Measurements from ENCODE around the gene IFITM5.
A peak's percentile ranks its signal among the peaks of the same experiment; 100 is the strongest.
"Not testable (repeated sequence)": the region's sequence is repeated elsewhere in the genome, so short reads cannot be mapped to it uniquely, and the experiment has no call there.

The IFITM5 gene

DNA sequence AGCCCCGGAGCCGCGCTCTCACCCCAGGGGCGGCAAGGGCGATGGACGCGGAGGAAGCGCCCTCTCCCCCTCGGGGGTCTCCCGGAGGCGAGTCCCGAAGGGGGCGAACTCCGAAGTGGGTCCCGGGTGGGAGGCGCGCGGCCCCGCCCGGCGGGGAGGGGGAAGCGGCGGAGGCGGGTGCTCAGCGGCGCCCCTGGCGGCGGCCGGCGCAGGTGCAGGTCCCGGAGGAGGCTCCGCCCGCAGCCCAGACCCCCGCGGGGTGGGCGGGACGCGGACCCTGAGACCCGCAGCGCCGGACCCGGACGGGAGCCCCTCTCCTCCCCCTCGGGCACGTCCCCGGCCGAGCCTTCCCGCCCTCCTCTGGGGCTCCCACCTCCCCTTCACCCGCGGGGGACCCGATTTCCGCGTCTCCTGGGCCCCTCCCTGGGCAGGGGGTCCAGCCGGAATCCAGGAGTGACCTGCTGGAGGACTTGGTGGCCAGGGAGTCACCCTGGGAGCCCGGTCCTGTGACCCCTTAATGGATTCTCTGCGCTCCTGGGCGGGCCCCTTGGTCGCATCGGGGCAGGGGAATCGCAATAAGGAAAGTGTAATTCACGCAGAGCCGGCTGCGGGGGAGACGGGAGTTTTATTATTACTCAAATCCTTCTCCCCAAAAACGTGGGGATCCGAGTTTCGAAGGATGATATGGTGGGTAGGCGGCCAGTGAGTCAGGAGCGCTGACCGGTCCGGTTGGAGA is 11.9 kb upstream of the IFITM5 start:
- DNase-seq = not testable (repeated sequence)

DNA sequence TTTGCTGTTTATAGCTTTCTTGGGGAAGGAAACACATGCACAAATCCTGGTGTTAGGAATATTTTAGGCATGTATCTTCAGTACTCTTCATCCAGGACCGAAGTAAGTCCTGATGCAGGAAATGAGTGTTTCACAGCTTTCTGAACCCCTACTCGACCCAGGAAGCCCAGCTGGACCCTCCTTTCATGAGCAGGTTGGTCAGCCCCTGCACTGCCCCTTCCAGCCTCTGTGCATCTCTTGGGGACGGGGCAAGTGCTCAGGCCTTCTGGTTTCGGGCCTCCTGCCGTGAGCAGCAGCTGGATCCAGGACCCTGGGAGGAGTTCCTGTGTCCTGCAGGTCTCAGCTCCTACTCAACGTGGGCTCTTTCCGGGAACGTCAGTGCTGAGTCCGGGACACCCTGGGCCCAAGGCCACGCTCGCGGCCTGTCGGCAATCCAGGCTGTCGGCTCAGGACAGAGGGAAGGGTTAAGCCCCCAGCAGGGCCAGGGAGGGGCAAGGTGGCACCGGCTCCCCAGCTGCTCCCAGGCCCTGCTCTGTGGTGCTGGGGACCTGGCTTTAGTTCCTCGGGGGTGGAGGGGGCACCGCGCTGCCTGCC is 10.8 kb upstream of the IFITM5 start:
- DNase-seq = not testable (repeated sequence)

DNA sequence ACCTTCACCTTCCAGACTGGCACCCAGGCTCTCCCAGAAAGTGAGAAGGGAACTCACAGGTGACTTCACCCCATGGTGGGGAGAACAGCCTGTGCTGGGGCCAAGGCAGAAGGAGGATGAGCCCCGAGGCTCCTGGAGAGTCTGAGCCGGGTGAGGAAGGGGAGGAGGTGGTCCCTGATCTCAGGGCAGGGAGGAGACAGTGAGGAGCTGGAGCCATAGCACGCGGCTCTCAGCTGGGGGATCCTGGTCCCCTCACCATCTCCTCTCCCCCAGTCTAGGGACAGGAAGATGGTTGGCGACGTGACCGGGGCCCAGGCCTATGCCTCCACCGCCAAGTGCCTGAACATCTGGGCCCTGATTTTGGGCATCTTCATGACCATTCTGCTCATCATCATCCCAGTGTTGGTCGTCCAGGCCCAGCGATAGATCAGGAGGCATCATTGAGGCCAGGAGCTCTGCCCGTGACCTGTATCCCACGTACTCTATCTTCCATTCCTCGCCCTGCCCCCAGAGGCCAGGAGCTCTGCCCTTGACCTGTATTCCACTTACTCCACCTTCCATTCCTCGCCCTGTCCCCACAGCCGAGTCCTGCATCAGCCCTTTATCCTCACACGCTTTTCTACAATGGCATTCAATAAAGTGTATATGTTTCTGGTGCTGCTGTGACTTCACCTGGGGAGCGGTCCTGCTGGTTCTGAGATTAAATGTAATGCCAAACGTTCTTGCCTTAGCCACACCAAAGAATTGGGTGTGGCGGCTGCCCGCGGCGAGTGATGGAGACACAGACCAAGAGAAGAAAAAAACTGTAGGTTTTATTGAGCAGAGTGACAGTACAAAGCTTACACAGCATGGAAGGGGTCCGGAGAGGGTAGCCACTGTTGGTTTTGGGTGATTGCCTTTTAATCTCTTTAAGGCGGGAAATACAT is 9.7 kb upstream of the IFITM5 start:
- DNase-seq = not testable (repeated sequence)

DNA sequence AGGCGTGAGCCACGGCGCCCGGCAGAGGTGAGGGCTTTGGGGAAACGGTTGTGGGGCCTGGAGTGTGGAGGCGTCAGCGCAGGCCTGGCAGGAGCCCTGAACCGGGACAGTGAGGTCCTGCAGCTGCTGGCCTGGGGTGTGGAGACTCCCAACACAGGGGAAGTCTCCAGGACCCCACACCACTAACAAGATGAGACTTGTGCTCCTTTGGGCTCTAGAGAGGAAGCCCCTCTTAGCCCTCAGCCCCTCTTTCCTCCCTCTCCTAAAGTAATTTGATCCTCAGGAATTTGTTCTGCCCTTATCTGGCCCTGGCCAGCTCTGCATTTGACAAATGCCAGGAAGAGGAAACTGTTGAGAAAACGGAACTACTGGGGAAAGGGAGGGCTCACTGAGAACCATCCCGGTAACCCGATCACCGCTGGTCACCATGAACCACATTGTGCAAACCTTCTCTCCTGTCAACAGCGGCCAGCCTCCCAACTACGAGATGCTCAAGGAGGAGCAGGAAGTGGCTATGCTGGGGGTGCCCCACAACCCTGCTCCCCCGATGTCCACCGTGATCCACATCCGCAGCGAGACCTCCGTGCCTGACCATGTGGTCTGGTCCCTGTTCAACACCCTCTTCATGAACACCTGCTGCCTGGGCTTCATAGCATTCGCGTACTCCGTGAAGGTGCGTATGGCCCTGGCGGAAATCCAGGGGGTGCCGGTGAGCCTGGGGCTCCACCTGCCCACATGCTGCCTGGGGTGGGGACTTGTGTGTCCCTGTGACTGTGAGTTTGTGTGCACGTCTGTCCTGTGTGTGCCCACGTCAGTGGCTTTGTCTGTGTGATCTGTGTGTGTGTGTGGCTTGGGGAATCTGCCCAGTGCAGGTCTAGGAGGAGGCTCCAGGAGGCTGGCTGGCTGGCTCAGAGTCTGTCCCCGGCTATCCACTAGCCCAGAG is 8.7 kb upstream of the IFITM5 start, which contains the start of gene IFITM2:
Gene IFITM2, plus strand, starts transcription at position 51 of the 943 bp plus-strand sequence. Its CDS starts 377 bp downstream, at position 428.
- DNase-seq = peak; percentile 82

DNA sequence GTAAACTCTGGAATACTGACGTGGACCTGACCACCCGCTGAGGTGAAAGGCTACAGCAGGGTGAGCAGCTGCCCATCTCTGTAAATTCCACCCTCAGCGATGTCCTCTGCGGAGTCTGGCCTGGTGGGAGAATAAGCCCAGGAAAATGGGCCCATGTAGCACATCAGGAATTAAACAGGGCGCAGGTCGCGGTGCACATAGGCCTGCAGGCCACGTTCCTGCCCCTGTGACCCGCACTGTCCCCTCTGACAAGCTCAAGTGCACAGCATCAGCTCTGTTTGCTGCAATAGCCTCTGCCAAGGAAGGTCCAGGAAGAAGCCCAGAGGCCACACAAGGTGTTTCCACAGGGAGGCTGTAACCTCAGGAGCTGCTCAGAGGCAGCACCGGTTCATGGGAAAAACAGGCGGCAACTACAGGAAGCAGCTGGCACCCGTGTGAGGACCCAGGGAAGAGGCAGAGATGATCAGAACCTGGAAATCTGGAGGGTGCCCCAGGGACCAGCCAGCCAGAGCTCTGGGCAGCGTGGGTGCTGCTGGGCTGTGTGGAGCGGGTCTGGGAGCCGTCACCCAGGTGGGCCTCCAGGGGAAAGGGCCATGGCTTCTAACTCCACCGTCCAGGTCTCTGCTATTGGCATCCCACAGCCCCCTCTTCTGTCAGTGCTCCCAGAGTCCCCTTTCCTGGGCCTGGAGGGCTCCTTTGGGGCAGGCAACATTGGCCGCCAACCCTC is 7.5 kb upstream of the IFITM5 start:
- no peak for DNase-seq

DNA sequence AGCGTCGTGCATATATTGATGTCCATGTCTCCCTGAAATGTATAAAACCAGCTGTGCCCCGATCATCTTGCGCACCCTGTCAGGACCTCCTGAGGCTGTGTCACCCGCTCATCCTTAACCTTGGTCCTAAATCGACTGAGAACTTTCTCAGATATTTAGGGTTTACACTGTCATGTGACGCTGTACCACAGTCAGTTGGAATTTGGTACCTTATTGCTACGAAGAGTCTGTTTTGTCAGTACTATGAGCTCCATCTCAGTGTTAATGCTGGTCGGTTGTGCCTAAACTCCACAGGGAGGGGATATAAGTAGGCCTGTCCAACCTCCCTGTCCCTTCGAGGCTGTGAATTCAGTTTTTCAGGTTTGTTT is 6.5 kb upstream of the IFITM5 start:
- no peak for DNase-seq

DNA sequence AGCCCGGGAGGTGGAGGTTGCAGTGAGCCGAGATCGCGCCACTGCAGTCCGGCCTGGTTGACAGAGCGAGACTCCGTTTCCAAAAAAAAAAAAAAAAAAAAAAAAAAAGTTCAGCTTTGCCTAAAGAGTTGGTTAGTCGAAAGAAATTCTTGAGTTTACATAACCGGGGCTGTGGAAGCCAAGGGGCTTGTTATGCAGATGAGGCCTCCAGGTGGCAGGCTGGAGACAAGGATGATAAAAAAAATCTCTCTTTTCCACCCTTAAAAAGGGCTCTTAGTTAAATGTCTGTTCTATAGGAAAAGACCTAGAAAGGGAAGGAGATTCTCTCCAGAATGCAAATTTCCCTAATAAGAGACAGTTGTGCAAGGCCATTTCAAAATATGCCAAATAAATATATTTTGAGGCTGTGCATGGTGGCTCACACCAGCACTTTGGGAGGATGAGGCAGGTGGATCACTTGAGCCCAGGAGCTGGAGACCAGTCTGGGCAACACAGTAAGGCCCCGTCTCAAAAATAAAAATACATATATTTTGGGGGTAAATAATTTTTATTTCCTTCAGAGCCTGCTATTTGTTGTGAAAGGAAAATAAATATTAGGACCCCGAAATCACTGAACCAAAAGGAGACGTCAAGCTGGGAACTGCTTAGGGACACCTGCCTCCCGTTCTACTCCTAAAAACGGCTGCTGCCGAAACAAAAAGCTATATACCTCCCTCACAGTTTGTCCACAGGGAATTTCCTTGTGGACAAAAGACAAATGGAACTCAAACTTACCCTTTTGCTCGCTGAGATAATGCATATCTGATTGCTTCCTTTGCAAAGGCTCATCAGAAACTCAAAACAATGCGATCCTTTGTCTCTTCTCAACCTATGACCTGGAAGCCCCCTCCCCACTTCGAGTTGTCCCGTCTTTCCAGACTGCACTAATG is 5.9 kb upstream of the IFITM5 start:
- DNase-seq = peak; percentile 74

DNA sequence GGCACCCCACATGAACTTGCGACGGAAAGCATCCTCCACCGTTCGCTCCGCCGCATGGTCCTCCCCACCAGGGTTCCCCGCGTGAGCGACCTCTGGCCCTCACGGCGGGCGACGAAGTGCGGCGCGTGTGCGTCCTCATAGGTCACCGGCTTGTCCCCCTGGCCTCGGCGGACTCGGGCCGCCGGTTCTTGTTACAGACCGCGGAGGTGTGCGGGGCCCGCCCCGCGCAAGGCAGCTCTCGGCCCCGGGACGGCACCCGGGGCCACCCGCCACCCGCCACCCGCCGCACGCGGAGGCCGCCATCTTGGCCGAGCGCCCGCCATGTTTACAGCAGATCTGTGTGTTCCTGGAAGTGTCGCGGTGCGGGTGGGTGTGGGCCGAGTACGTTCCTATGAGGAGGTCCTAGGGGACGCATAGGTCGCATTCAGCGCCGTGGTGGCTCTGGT is 4.8 kb upstream of the IFITM5 start:
- DNase-seq = no peak

DNA sequence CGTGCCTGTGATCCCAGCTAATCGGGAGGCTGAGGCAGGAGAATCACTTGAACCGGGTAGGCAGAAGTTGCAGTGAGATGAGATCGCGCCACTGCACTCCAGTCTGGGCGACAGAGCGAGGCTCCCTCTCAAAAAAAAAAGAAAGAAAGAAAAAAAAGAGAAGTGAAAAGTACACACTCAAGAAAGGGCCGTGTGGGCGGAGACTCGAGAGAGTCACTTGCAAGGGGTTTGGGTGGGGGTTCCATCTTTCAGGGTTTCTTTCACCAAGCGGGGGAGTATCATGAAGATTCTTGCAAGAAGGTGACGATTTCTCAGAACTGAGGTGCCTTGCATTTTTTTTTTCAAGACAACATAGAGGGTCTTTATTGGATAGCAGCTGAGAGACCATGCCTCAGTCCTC is 4.0 kb upstream of the IFITM5 start:
- DNase-seq = no peak

DNA sequence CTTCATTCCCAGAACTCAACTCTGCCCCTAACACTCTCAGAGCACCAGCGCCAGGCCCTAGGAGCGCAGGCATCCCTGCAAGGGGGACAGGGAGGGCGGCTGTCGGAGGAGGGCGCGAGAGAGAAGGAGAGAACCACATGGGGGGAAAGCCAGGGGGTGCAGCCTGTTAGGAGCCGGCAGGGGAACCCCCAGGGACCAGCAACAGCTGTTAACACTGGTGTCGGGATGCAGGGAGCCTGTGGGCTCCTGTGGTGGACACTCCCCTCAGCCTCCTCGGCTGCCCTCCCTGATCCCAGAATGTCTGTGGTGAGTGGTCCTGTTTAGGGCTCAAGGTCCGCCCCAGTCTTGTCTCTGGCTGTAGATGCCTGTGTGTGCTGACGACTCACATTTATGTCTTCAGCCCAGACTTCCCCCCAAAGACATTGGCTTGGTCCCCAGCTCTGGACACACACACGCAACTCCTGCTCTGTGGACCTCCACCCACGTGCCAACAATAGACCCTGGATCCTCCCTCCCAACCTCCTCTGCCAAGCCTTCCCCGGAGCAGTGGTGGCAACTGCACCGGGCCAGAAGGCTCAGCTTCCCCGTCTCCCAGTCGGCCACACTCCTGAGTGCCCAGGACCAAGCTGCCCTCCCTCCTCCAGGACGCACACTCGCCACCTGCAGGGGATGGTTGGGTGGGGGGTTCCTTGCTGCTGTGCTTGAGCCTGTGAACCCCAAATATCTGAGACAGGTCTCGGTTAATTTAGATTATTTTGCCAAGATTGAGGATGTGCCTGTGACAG is 817 bp upstream of the IFITM5 start:
- peak; percentile 71 for DNase-seq

DNA sequence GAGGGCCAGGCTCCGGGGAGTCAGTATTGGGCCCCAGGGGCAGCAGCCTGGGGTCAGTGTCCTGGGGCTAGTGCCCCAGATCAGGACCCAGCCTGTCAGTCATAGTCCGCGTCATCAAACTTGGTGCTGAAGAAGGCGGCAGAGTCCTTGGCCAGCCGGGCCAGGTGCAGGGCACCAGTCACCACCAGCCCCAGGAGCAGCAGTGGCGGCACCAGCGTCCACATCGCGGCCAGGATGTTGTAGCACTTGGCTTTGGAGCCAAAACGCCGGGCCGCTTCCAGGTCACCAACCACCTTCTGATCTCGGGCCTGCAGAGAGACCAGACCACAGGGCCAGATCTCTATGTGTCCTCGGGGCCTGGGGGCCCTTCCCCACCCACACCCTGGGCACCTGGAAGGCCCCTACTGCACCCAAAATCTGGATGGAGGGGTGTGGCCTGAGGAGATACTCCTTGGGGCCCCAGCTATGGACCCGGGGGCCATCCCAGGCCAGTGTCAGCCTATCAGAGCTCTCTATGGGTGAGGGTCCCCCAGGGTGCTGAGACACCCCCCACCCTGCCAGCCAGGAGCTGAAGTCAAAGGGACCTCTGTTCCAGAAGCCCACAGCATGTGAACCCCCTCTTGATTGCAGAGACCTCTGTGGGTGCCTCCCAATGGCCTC is 790 bp downstream of the IFITM5 start:
- peak; percentile 37 for DNase-seq

DNA sequence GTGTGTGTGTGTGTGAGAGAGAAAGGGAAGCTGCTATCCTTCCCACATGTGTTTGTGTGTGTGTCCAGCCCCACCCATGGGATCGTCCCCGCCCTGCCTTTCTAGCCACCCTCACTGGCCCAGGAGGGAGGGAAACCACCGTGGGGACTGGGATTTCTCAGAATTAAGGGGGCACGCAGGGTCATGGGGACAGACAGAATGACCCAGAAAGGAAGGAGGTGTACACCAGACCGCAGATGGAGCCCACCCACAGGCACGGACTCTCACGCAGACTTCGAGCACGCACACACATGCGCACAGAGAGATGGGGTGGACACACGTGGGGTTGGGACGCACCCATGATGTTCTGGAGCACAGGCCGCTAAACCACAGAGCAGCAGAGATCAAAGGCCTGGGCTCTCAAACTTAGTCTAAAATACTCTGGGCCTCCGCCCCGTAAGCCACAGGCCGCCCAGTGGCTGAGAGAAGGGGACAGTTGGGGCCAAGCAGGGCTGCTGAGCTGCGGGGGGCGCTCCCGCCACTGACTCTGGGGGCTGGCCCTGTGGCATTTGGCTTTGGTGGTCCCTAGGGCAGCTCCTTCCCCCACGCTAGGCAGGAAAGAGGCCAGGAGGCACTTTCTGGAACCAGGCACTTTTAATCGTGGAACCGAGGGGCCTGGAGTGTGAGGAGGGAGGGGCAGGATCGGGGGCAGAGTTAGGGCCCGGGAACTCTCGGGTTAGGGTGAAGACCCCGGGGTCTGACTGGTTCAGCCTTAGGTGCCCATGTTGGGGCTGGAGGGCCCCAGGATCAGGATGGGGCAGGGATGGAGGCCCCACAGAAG is 1.5 kb downstream of the IFITM5 start:
- peak; percentile 79 for DNase-seq

DNA sequence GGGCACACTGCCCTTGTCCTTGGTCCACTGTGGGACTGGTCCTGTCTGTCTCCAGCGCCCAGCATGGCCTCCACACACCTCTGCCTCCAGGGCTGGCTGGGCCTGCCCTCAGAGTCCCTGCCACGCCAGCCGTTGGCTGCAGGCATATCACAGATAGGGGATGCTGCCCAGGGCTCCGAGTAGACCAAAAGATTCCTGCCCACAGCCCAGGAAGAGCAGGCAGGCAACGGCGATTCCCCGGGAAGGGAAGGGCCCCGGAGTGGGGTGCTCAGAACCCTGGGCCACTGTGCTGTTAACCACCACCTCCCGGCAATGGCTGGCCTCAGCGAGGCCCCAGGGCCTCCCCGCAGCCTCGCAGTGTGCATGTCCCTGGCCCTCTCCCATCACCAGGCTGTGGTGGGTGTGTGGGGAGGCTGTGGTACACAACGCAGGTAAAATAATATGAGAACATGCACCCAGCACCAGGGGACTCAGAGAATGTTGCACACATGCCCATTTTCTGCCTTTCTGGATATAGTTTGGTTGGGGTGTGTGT is 2.2 kb downstream of the IFITM5 start:
- no peak for DNase-seq

DNA sequence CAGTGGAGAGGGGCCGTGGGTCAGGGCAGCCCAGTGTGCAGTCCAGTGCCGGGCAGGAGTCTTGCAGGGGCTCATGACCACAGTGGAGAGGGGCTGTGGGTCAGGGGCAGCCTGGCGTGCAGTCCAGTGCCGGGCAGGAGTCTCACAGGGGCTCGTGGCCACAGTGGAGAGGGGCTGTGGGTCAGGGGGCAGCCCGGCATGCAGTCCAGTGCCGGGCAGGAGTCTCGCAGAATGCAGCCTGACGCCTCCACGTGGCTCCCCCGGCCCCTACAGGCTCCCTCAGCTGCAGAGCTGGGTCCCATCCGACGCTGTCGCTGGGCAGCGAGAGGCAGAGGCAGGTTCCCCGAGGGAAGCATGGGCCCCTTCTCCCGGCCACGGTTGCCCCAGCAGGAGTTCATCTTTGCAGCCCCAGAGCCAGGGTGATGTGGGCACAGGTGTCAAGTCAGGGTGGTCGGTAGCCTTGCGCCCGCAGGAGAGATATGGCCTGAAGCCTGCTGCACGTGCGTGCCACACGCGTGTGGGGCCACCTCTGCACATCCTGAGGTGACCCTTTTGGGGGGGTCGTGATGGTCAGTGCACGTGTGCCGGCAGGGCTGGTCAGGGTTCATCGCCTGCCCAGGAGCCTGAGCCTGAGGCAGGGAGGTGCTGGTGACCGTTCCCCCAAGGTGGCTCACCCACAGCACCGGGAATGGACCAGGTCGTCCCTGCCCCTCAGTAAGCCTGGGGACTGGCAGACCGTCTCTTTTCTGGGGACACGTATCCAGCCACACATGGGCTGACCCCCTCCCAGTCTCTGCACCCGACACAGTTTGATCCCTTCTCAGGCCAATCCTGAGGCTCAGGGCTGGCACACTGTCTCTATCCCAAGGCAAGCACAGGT is 2.9 kb downstream of the IFITM5 start:
- DNase-seq = peak; percentile 37

DNA sequence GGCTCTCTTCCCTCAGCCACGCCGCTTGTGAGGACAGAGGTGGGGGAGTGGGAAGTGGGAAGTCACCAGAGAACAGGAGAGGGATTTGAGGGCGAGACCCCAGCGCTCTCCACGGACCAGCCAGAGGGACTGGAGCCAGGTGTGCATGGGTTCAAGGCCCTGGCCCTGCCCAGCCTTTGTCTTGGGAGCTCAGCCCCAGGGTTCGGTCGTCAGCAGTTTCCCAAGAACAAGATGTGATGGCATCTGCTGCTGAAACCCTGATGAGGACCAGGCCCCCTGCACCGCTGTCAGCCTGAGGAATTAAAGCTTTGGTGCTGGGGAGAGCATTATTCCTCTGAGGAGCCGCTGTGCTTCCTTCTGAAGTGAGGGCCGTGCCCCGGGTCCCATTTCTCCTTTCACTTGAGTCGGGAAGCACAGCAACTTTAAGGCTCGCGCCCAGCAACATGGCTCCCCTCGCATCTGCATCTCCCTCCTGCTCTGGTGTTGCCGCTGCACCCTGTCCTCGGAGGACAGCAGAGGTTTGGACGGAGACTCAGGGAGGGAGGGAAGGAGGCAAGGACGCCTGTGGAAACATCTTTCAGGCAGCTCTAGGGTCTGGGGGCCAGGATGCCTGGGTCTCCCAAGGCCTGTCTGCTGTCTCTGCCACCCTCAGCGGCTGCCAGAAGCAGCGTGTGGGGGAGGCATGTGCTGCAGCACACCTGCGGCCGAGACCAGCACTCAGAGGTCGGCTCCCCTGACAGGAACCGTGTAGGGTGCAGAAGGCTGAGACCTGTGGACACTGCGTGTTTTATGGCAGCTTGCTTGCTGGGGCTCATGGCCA is 3.8 kb downstream of the IFITM5 start:
- peak; percentile 25 for DNase-seq

DNA sequence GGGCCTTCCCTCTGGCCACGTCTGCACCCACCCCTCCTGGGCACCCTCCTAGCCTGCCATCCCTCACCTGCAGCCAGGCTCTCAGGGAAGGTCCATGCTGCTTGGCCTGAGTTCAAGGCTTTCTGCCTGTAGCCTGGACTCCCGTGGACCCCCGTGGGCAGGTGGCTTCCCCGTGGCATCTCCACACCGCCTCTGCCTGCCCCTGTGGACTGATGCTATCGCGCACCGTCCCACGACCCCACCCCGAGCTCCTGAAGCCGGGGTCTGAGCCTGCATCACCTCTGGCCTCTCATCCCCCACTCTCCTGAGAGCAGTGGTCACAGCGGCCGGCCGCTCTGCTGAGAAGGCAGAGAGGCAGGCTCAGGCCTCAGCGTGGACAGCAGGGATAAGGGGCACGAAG is 4.5 kb downstream of the IFITM5 start:
- peak; percentile 36 for DNase-seq
